ENCODE data around the gene NPW.

Gene NPW

GRCh38 chr16:1997494-1998359, 21.9 kb upstream of the NPW start:
- Histone ChIP-seq H3K4me1 (ENCODE audit: control insufficient read depth, insufficient read depth, low read length) (no peaks in the 10 kb centered on the region), H3K27ac (ENCODE audit: low read depth, low read length) (no peak overlapping the region), H3K4me3 (ENCODE audit: low read depth, low read length) (no peak overlapping the region), H3K27me3 (ENCODE audit: control insufficient read depth, insufficient read depth, low read length) (peaks cover 5% of the 10 kb centered on the region; the same call in 1 of the 2 replicates), H3K9ac (ENCODE audit: low read length) (no peak overlapping the region), H3K36me3 (ENCODE audit: control insufficient read depth, insufficient read depth, low read length) (peaks cover 66% of the 10 kb centered on the region), H3K9me3 (ENCODE audit: control insufficient read depth, insufficient read depth, low read depth, low read length) (no peaks in the 10 kb centered on the region)

GRCh38 chr16:1998360-1998835, 21.2 kb upstream of the NPW start:
- Histone ChIP-seq H3K4me3 (ENCODE audit: low read depth, low read length) (no peak overlapping the region), H3K27me3 (ENCODE audit: control insufficient read depth, insufficient read depth, low read length) (no peaks in the 10 kb centered on the region), H3K27ac (ENCODE audit: low read depth, low read length) (no peak overlapping the region), H3K36me3 (ENCODE audit: control insufficient read depth, insufficient read depth, low read length) (peaks cover 73% of the 10 kb centered on the region), H3K4me1 (ENCODE audit: control insufficient read depth, insufficient read depth, low read length) (peaks cover under 1% of the 10 kb centered on the region; the same call in 1 of the 2 replicates), H3K9me3 (ENCODE audit: control insufficient read depth, insufficient read depth, low read depth, low read length) (no peaks in the 10 kb centered on the region), H3K9ac (ENCODE audit: low read length) (no peak overlapping the region)

- no peak overlapping the region for H3K4me3 ChIP-seq (ENCODE audit: low read depth, low read length)
- H3K9me3 ChIP-seq (ENCODE audit: control insufficient read depth, insufficient read depth, low read depth, low read length) = no peaks in the 10 kb centered on the region
- H3K36me3 ChIP-seq (ENCODE audit: control insufficient read depth, insufficient read depth, low read length) = peaks cover 75% of the 10 kb centered on the region
- no peak overlapping the region for H3K27ac ChIP-seq (ENCODE audit: low read depth, low read length)
- no peaks in the 10 kb centered on the region for H3K27me3 ChIP-seq (ENCODE audit: control insufficient read depth, insufficient read depth, low read length)
- H3K9ac ChIP-seq (ENCODE audit: low read length) = no peak overlapping the region
- peaks cover 6% of the 10 kb centered on the region for H3K4me1 ChIP-seq (ENCODE audit: control insufficient read depth, insufficient read depth, low read length)
Measured at GRCh38 chr16:1998852-1999801, 20.5 kb upstream of the NPW start.

GRCh38 chr16:1999866-2000514, 19.6 kb upstream of the NPW start:
- H3K4me1 ChIP-seq (ENCODE audit: control insufficient read depth, insufficient read depth, low read length) = peaks cover 14% of the 10 kb centered on the region
- H3K4me3 ChIP-seq (ENCODE audit: low read depth, low read length) = no peak overlapping the region
- no peak overlapping the region for H3K27ac ChIP-seq (ENCODE audit: low read depth, low read length)
- H3K9ac ChIP-seq (ENCODE audit: low read length) = no peak overlapping the region
- peaks cover 75% of the 10 kb centered on the region for H3K36me3 ChIP-seq (ENCODE audit: control insufficient read depth, insufficient read depth, low read length)
- H3K9me3 ChIP-seq (ENCODE audit: control insufficient read depth, insufficient read depth, low read depth, low read length) = no peaks in the 10 kb centered on the region
- H3K27me3 ChIP-seq (ENCODE audit: control insufficient read depth, insufficient read depth, low read length) = no peaks in the 10 kb centered on the region

- Histone ChIP-seq H3K27ac (ENCODE audit: low read depth, low read length) (no peak overlapping the region), H3K4me1 (ENCODE audit: control insufficient read depth, insufficient read depth, low read length) (peaks cover 22% of the 10 kb centered on the region), H3K36me3 (ENCODE audit: control insufficient read depth, insufficient read depth, low read length) (peaks cover 70% of the 10 kb centered on the region), H3K9ac (ENCODE audit: low read length) (no peak overlapping the region), H3K27me3 (ENCODE audit: control insufficient read depth, insufficient read depth, low read length) (no peaks in the 10 kb centered on the region), H3K4me3 (ENCODE audit: low read depth, low read length) (no peak overlapping the region), H3K9me3 (ENCODE audit: control insufficient read depth, insufficient read depth, low read depth, low read length) (no peaks in the 10 kb centered on the region)
Measured at GRCh38 chr16:2001035-2001434, 18.6 kb upstream of the NPW start.

GRCh38 chr16:2001456-2002355, 17.9 kb upstream of the NPW start:
- Histone ChIP-seq H3K9me3 (ENCODE audit: control insufficient read depth, insufficient read depth, low read depth, low read length) (no peaks in the 10 kb centered on the region), H3K27ac (ENCODE audit: low read depth, low read length) (no peak overlapping the region), H3K4me1 (ENCODE audit: control insufficient read depth, insufficient read depth, low read length) (peaks cover 26% of the 10 kb centered on the region), H3K4me3 (ENCODE audit: low read depth, low read length) (no peak overlapping the region), H3K36me3 (ENCODE audit: control insufficient read depth, insufficient read depth, low read length) (peaks cover 70% of the 10 kb centered on the region), H3K9ac (ENCODE audit: low read length) (no peak overlapping the region), H3K27me3 (ENCODE audit: control insufficient read depth, insufficient read depth, low read length) (no peaks in the 10 kb centered on the region)

- no peaks in the 10 kb centered on the region for H3K27me3 ChIP-seq (ENCODE audit: control insufficient read depth, insufficient read depth, low read length)
- H3K9me3 ChIP-seq (ENCODE audit: control insufficient read depth, insufficient read depth, low read depth, low read length) = no peaks in the 10 kb centered on the region
- peaks cover 65% of the 10 kb centered on the region for H3K36me3 ChIP-seq (ENCODE audit: control insufficient read depth, insufficient read depth, low read length)
- no peak overlapping the region for H3K4me3 ChIP-seq (ENCODE audit: low read depth, low read length)
- no peak overlapping the region for H3K27ac ChIP-seq (ENCODE audit: low read depth, low read length)
- peaks cover 31% of the 10 kb centered on the region for H3K4me1 ChIP-seq (ENCODE audit: control insufficient read depth, insufficient read depth, low read length)
- no peak overlapping the region for H3K9ac ChIP-seq (ENCODE audit: low read length)
Measured at GRCh38 chr16:2002406-2003230, 17.0 kb upstream of the NPW start.

- Histone ChIP-seq H3K27me3 (ENCODE audit: control insufficient read depth, insufficient read depth, low read length) (no peaks in the 10 kb centered on the region), H3K36me3 (ENCODE audit: control insufficient read depth, insufficient read depth, low read length) (peaks cover 63% of the 10 kb centered on the region), H3K27ac (ENCODE audit: low read depth, low read length) (no peak overlapping the region), H3K9me3 (ENCODE audit: control insufficient read depth, insufficient read depth, low read depth, low read length) (no peaks in the 10 kb centered on the region), H3K4me3 (ENCODE audit: low read depth, low read length) (no peak overlapping the region), H3K9ac (ENCODE audit: low read length) (peak overlapping the region; percentile 23), H3K4me1 (ENCODE audit: control insufficient read depth, insufficient read depth, low read length) (peaks cover 37% of the 10 kb centered on the region)
Measured at GRCh38 chr16:2003231-2003826, 16.3 kb upstream of the NPW start.

- Histone ChIP-seq H3K4me1 (ENCODE audit: control insufficient read depth, insufficient read depth, low read length) (peaks cover 42% of the 10 kb centered on the region), H3K9ac (ENCODE audit: low read length) (peak overlapping the region; percentile 23), H3K9me3 (ENCODE audit: control insufficient read depth, insufficient read depth, low read depth, low read length) (no peaks in the 10 kb centered on the region), H3K27ac (ENCODE audit: low read depth, low read length) (no peak overlapping the region), H3K4me3 (ENCODE audit: low read depth, low read length) (peak overlapping the region; percentile 23), H3K27me3 (ENCODE audit: control insufficient read depth, insufficient read depth, low read length) (no peaks in the 10 kb centered on the region), H3K36me3 (ENCODE audit: control insufficient read depth, insufficient read depth, low read length) (peaks cover 56% of the 10 kb centered on the region)
Measured at GRCh38 chr16:2003827-2004641, 15.6 kb upstream of the NPW start.
